ENCODE results near the gene GAB2. TPM values are rescaled to one million over a fixed set of nuclear protein-coding genes. Genes with fewer than 3 reads are reported as not detected.
"Not testable (repeated sequence)": the region's sequence is repeated elsewhere in the genome, so short reads cannot be mapped to it uniquely, and the experiment has no call there.

Gene GAB2
- total and polyA plus RNA-seq, 2 of the 13 experiments (the other 11 are each of a cell fraction or from before 2014, with no cell fraction given) = 4.1 to 8.6 TPM

- TF ChIP-seq ZNF512B (CRISPR knock-in tag; IDR thresholded peaks at IDR 0.05; ENCODE audit: borderline replicate concordance) = no peak
- TF ChIP-seq, protein P1, sequence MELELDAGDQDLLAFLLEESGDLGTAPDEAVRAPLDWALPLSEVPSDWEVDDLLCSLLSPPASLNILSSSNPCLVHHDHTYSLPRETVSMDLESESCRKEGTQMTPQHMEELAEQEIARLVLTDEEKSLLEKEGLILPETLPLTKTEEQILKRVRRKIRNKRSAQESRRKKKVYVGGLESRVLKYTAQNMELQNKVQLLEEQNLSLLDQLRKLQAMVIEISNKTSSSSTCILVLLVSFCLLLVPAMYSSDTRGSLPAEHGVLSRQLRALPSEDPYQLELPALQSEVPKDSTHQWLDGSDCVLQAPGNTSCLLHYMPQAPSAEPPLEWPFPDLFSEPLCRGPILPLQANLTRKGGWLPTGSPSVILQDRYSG (CRISPR knock-in tag; IDR thresholded peaks at IDR 0.05) = no peak
- no peak for TF ChIP-seq AHR (CRISPR knock-in tag; IDR thresholded peaks at IDR 0.05)
- TF ChIP-seq MYPOP (CRISPR knock-in tag; IDR thresholded peaks at IDR 0.05) = no peak
- no peak for TF ChIP-seq NFAT5 (CRISPR knock-in tag; IDR thresholded peaks at IDR 0.05)
- no peak for TF ChIP-seq ZNF883 (CRISPR knock-in tag; IDR thresholded peaks at IDR 0.05; ENCODE audit: not compliant biosample characterization)
- TF ChIP-seq ZNF703 (CRISPR knock-in tag; IDR thresholded peaks at IDR 0.05; ENCODE audit: borderline replicate concordance) = no peak
- no peak for TF ChIP-seq RBFOX2 (IDR thresholded peaks at IDR 0.05; ENCODE audit: low read depth, low read length)
Observed at GRCh38 chr11:78234006-78234405, 183.6 kb downstream of the GAB2 start (continued).

- WGBS (ENCODE audit: low lambda C conversion rate) = 98% methylated on average over 4 of the region's 6 CpGs
- H3K79me2 ChIP-seq (ENCODE audit: insufficient read depth, low read length); H3K9me3 ChIP-seq (ENCODE audit: low read length); CTCF ChIA-PET (ENCODE audit: low intra/inter-chr PET ratio, low total read pairs); H3K27ac ChIP-seq (ENCODE audit: extremely low read length, insufficient read depth, low read length); H3K27me3 ChIP-seq (ENCODE audit: control insufficient read depth in 1 of 2, insufficient read depth in 2 of 2, low read length in 2 of 2); POLR2A ChIA-PET; BruUV-seq (replicated peaks); H3K36me3 ChIP-seq (replicated peaks in 1 of 2; ENCODE audit: control insufficient read depth in 1 of 2, insufficient read depth in 2 of 2, low read length in 2 of 2); H3K9ac ChIP-seq (ENCODE audit: insufficient read depth, low read depth, low read length); FAIRE-seq; intact Hi-C loops (cut with micrococcal nuclease; ENCODE audit: unreplicated experiment); H2AFZ ChIP-seq (ENCODE audit: low read length); H3K4me3 ChIP-seq (replicated peaks in 1 of 3; ENCODE audit: insufficient read depth in 1 of 3, low read depth in 2 of 3, low read length in 3 of 3); in situ Hi-C loops (cut with HindIII; ENCODE audit: extremely low pct_ligation_motif_present, low pct_unique_long_range_greater_than_20kb); H3K4me2 ChIP-seq (ENCODE audit: low read depth, low read length); DNase-seq (ENCODE audit: low spot score); ATAC-seq; H4K20me1 ChIP-seq (ENCODE audit: insufficient read depth, low read length): not testable (repeated sequence)
- H3K4me1 ChIP-seq (ENCODE audit: insufficient read depth, low read length) = peaks cover 18% of the 10 kb centered on the region
Observed at GRCh38 chr11:78233046-78233445, 184.6 kb downstream of the GAB2 start.
